Head of caudate nucleus (tissue), 42 donors: Measurements from ENCODE around the gene HARBI1.
A peak's percentile ranks its signal among the peaks of the same experiment; 100 is the strongest.
"Not testable (repeated sequence)": the region's sequence is repeated elsewhere in the genome, so short reads cannot be mapped to it uniquely, and the experiment has no call there.

Experiments
- DNase-seq, 42 donors: peaks; one replicate each; pipeline versions ENCODE4 v3.0.0 to v3.0.0-alpha.2; 2020 to 2021; ENCODE audit warnings: mixed read lengths in 7 of 42
- intact Hi-C: fragments of 100-400 bp; cut with DNase I; formaldehyde crosslinking; loops from one replicate; pipeline ENCODE4 v1.15.0; 2022

Gene HARBI1

DNA sequence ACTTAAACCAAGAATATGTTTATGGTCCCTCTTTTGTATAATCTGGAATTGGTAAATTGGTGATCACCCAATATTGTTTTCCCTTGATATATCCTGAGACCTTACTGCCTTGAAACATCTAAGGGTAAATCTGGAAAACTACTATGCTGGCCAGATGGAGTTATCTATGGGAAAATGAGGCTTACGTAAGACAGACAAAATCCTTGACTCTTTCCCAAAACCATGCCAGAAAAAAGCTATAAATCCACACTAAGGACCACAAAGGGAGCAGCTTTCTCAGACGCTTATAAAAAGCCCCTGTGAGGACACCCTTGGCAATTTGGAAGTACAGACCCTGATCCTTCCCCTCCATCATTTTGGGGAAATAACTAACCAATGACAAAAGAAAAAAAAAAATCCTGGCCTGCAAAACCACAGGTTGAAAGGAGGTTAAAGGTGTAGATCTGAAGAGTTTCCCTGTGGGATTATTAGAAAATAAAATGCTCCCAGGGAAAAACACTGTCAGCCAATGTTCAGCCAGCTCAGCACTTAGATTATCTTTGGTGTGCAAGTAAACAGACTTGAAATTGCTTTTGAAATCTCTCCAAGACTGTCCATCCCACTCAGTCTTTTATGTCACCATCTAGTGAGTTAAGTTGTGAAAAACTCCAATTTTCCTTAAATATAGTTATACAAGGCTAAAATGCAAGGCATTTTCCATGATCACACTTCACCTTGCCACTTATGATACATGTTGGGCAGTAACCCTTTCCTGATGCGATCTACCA, 16.6 kb downstream of the HARBI1 start:
- DNase-seq, result no peak
- intact Hi-C loops, result no loop called here

DNA sequence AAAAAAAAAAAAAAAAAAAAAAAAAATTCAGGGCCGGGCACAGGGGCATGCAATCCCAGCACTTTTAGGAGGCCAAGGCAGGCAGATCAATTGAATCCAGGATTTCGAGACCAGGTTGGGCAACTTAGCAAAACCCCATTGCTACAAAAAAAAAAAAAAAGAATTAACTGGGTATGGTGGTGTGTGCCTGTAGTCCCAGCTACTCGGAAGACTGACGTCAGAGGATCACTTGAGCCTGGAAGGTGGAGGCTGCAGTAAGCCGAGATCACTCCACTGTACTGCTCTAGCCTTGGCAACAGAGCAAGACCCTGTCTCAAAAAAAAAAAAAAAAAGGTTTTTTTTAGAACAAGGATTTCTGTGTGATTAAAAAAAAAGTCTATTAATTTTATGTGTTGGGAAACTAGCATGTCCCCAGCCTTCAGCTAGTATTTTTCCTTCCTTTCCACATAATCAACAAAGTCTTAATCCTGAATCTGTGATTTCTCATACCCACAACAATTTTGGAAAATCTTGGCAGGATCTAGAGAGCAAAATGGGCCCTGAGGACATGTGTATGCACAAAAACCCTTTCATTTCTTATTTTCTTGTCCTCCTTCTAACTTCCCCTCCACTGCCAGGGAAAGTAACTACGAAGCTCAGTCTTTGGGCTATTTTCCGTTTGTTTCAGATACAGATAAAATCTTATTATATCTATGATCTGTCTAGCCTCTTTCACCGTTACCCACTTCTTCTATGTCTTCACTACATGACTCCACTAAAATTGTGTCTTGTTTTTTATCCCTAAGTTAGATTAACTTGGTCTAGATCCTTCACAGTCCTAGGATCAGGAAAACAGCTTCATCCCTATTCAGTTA, 17.5 kb downstream of the HARBI1 start:
- DNase-seq, result peak in 2 of 42 donors; percentile 7 to 37
- intact Hi-C loops, result loop anchor here (2.0 kb wide), 1 partner anchor 55 kb away; no protein-coding TSS in a partner anchor

DNA sequence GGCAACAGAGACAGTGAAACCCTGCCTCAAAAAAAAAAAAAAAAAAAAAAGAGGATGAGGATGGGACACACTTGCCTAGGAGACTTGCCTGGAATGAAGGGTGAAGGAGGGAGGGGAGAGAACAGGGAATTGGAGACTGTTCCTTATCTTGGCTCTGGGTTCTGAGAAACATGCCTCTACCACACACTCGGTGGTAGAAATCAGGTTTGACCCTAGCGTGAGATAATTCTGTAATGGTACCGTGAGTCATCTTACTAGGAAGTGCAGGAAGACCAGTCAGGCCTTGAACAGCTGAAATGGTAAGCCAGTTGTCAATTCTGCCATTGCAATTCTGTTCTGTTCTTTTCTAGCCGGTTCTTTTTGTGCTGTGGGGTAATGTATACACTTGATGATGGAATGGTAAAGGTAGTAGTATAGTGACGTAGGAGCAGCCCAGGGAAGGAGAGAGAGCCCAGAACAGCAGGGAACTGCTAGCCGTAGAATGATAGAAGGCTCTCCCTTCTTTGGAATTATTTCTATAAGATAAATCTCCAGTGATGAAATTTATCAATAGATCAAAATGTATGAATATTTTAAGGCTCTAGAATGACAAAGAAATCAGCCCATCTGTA, 19.3 kb downstream of the HARBI1 start:
- intact Hi-C loops, result loop anchor here (2.0 kb wide), 1 partner anchor 53 kb away; no protein-coding TSS in a partner anchor

DNA sequence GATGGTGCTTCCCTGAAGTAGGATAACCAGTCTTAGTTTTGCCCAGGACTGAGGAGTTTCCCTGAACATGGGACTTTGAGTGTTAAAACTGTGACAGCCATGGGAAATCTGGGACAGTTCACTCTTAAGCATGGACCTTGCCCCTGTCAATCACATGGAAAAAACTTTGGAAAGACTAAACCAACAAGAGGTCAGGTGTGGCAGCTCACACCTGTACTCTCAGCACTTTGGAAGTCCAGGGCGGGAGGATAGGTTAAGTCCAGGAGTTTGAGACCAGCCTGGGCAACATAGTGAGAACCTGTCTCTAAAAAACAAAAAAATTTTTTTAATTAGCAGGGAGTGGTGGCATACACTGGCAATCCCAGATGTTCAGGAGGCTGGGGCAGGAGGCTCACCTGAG, 19.9 kb downstream of the HARBI1 start:
- intact Hi-C loops, result no loop called here
- peak in 1 of 42 donors; percentile 3 for DNase-seq

More for the DNA sequence above, 19.3 kb downstream of the HARBI1 start:
- no peak for DNase-seq

DNA sequence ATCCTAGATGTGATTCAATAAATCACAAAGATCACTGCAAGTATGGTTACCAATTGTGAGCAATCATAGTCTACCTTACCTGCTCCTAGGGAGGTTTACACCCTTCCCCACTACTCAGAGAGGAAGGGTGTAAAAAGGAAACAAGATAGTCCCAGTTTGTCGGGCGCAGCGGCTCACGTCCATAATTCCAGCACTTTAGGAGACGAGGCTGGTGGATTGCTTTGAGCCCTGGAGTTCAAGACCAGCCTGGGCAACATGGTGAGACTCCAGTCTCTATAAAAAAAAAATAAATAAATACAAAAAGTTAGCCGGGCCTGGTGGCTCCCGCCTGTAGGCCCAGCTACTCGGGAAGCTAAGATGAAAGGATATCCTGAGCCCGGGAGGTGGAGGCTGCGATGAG, 22.2 kb downstream of the HARBI1 start:
- intact Hi-C loops, result no loop called here
- peak in 1 of 42 donors; percentile 11 for DNase-seq

DNA sequence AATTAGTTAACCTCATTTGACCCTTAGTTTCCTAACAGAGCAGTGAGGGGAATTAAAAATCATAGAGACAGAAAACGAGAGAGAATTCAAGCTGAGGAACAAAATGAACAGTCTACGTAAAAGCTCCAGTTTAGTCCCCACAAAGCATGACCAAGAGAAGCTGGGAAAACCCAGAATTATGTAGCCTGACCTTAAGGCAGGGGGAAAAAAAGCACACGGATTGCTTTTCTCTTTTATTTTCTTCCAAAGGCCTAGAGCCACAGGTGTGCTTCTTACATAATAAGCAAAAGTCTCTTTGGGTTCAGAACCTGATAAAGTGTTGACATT, 22.7 kb downstream of the HARBI1 start:
- DNase-seq, result no peak
- intact Hi-C loops, result no loop called here

DNA sequence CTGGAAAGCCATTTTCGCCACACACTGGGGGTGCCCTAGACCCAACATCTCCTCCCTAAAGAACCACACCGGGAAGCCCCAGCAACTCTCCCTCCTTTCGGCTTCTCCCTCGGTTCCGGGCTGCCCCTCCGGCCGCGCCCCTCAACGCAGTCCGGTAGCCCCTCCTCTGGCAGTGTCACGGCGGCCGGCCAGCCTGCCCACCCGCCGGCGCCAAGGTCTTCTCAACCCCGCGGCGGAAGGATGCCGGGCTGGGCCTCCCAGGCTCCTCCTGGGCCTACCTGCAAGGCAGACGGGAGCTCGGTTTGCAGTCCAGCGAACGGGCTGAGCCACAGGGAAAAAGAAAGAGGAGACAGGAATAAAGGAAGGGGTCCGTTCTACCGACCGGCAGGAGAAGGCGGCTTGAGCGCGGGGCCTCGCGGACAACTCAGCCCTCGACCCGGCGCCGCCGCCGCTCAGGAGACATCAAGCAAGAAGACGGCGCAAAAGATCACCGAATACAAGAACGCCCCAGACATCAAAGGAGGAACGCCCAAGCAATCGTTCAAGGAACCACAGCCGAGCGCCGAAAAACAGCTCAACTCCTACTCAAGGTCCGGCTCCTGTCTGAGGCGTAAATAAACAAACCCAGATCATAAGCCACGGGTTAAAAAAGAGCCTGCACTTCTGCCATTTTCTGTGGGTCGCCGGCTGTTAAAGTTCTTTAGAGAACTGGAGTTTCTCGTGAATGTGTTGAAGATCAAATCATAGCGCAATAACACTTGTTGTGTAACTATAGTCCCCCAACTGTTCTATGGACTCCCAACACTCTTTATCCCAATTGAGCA, 23.3 kb downstream of the HARBI1 start, which contains the start of gene AMBRA1:
AMBRA1 (minus strand) TSS at position 474 of the 824 bp plus-strand sequence. CDS start 45,643 bp downstream, outside the sequence.
- DNase-seq, result peak; percentile 81 to 96 (median 90)
- intact Hi-C loops, result no loop called here

DNA sequence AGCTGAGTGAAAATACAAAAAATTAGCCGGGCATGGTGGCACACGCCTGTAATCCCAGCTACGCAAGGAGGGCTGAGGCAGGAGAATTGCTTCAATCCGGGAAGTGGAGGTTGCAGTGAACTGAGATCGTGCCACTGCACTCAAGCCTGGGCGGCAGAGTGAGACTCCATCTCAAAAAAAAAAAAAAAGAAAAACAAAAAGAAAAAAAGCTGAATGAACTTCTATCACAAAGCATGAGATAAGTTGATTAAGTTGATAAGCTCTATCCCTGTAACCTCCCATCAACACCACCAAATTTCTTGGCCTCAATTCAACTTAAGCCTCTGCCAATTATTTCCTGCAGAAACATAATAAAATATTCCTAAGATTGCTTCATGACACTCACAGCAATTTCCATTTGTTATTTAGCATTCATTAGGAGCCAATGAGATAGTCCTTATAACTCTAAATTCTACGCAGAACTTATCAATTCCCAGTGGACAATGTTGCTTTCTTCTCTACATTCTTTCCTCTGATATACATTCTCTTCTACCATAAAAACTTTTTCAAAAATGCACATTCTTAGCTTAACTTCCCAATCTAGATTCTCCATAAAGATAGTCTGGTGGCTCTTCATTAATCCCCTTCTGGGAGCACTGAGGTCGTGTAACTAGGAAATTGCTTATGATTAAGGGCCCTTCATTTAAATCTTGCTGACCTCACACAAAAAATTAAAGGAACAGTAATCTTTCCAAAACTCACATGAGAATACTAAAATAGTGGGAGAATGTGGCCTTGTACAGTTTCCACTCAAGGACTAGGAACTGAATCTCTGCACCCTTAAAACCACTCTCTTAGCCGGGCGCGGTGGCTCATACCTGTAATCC, 26.1 kb downstream of the HARBI1 start:
- intact Hi-C loops, result no loop called here
- peak in 2 of 42 donors; percentile 14 to 19 for DNase-seq

DNA sequence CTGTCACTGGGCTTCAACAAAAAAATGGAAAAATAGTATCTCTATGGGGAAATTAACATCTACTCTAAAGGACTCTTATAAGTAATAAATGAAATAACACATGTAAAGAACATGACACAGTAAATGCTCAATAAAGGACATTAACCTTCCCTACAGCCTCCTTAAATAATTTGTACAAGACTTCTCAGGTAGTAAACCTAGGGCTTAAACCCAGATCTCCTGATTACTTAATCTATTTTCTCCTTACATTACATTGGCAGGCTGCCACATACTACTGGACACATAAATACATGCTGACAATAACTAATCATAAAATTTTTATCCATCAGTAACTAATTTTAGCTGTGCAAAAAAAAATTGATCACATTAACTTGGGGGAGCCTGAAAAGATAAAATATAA, 28.1 kb downstream of the HARBI1 start:
- intact Hi-C loops, result no loop called here
- no peak for DNase-seq

DNA sequence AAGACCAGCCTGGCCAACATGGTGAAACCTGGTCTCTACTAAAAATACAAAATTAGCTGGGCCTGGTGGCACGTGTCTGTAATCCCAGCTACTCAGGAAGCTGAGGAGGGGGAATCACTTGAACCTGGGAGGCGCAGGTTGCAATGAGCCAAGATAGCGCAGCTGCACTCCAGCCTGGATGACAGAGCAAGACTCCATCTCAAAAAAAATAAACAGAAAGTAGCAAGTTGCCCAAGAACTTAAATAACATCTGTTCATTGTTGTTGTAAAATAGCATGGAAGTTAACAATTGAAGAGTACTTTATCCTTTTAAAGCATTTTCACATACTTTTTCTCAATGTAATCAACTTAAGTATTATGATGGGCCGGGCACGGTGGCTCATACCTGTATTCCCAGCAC, 28.9 kb downstream of the HARBI1 start:
- intact Hi-C loops, result no loop called here
- no peak for DNase-seq

DNA sequence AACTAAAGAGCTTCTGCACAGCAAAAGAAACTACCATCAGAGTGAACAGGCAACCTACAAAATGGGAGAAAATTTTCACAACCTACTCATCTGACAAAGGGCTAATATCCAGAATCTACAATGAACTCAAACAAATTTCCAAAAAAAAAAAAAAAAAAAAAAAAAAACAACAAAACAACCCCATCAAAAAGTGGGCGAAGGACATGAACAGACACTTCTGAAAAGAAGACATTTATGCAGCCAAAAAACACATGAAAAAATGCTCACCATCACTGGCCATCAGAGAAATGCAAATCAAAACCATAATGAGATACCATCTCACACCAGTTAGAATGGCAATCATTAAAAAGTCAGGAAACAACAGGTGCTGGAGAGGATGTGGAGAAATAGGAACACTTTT, 33.5 kb downstream of the HARBI1 start:
- intact Hi-C loops, DNase-seq: not testable (repeated sequence)

DNA sequence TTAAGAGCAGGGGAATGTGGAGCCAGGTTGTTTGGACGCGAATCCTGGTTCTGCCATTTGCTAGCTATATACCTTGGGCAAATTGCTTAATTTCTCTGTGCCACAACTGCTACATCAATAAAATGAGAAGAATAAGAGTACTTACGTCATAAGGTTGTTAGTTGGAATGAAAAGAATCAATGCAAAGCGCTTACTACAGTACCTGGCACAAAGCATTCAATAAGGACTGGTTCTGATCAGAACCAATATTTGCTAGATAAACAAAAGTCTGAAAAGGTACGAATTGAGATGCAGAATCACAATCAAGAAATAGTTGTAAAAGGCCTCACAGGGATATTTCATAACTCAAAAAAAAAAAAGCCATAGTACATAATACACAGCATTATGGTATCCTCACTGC, 34.4 kb downstream of the HARBI1 start:
- intact Hi-C loops, result no loop called here
- no peak for DNase-seq

DNA sequence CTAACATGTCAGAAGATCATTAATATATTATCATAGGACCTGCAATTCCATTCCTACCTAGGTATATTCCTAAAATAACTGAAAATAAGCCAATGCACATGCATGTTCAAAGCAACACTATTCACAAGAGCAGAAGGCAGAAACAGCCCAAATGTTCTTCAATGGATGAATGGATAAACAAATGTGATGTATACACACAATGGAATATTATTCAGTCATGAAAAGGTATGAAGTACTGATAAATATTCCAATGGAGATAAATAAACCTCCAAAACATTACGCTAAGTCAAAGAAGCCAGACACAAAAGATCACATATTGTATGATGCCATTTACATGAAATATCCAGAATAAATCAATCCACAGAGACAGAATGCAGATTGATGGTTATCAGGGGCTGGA, 40.0 kb downstream of the HARBI1 start:
- intact Hi-C loops, result no loop called here
- DNase-seq, result no peak

DNA sequence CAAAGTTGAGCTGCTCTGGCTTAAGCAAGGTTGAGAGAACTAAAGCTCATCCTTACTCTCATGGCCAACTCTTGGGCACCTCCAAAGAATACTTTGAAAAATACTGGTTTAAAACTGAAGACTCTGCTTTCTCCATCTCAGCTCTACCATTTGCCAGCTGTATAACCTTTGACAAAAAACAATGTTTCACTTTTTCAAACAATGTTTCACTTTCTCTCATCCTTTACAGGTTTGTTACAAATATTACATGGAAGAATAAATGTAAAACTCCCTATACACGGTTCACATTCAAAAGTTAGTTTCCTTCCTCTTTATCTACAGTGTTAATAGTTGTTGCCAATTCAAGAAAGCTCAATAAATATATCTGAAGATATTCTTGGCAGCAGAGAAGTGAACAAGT, 42.4 kb downstream of the HARBI1 start:
- intact Hi-C loops, result no loop called here
- no peak for DNase-seq

DNA sequence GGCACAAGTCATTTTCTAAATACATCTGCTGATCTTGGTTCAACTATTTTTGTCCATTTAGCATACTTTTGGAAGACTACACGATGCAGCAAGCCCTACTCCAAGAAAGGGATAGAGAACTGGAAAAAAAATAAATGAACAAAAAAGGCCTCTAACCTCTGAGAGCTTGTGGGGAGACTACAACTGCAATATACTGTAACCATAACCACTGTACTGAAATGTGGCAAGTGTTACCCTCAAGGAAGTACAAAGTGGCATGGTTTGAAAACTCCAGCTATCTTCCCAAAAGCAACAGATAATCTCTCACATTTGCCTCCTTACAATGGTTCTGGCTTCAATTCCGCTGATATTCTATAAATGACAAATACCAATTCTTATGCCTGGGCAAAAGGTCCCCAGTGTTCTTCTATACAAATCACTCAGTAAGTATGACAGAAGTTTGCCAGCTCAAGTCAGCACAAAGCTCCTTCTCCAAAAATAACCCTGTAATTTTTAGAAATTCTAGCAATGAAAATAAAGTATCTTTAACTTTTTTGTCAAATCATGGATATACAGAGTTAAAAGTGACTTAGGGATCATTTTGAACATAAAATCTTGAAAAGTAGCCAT, 46.1 kb downstream of the HARBI1 start:
- intact Hi-C loops, result no loop called here
- DNase-seq, result no peak

DNA sequence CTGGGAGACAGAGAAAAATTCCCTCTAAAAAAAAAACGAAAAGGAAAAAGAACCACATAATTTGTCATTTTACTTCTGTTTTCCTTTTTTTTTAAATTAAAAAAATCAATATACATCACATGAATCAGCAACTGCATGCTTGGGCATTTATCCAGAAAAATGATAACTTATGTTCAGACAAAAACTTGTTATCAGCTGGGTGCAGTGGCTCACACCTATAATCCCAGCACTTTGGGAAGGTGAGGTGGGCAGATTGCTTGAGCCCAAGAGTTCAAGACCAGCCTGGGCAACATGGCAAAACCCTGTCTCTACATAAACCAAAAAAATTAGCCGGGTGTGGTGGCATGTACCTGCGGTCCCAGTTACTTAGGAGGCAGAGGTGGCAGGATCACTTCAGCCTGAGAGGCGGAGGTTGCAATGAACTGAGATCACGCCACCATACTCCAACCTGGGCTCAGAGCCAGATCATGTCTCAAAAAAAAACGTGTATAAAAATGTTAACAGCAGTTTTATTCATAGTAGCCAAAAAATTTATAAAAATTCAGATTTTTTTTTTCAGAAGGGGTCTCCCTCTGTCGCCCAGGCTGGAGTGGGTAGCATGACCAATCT, 51.7 kb downstream of the HARBI1 start:
- peak in 15 of 42 donors; percentile 8 to 60 (median 33) for DNase-seq
- intact Hi-C loops, result no loop called here

DNA sequence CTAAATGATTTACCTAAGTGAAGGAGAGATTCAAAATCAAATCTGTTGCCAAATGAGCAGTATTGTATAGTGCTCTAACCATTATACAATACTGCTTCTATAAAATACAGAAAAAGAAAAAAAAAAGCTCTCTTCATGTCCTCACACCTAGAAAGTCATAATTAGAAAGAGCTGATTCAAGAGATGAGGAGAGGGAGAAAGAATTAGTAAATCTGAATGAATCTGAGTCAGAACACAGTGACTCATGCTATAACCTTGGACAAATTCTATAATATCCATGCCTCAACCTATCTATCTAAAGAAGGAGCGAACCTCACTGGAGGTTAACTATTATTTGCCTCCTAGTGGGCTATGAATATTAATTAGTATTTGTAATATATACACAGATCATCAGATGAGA, 52.6 kb downstream of the HARBI1 start:
- intact Hi-C loops, result no loop called here

More for the DNA sequence above, 52.6 kb downstream of the HARBI1 start:
- no peak for DNase-seq
